ENCODE results near the gene GRID2. TPM values are rescaled to one million over a fixed set of nuclear protein-coding genes. Genes with fewer than 3 reads are reported as not detected.

GRID2 gene
- total RNA-seq, 2 donors from 2014 or later = 0.16 TPM; not detected in 1

DNA sequence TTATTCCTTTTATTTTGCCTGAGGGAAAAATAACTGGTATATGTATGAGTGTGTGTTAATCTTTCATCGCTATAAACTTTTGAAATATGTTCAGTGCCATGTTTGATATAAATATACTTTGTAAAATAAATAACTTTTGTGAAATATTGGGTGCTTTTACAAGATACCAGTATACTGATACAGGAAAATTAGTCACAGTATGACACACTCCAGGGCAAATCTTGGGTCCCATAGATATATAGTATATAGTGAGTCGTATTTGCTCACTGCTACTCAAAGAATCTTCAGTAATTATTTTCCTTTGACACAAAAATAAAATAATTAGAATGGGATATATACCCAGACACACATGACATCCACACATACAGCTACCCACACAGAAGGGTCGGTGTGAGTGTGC is 472.3 kb downstream of the GRID2 start:
- Histone ChIP-seq H3K27me3 (no peaks in the 10 kb centered on the region), H3K27ac (no peak overlapping the region), H3K4me1 (no peaks in the 10 kb centered on the region), H3K4me3 (no peak overlapping the region), H3K9me3 (no peaks in the 10 kb centered on the region), H3K36me3 (no peaks in the 10 kb centered on the region)
- TF ChIP-seq, protein P1, sequence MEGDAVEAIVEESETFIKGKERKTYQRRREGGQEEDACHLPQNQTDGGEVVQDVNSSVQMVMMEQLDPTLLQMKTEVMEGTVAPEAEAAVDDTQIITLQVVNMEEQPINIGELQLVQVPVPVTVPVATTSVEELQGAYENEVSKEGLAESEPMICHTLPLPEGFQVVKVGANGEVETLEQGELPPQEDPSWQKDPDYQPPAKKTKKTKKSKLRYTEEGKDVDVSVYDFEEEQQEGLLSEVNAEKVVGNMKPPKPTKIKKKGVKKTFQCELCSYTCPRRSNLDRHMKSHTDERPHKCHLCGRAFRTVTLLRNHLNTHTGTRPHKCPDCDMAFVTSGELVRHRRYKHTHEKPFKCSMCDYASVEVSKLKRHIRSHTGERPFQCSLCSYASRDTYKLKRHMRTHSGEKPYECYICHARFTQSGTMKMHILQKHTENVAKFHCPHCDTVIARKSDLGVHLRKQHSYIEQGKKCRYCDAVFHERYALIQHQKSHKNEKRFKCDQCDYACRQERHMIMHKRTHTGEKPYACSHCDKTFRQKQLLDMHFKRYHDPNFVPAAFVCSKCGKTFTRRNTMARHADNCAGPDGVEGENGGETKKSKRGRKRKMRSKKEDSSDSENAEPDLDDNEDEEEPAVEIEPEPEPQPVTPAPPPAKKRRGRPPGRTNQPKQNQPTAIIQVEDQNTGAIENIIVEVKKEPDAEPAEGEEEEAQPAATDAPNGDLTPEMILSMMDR (IDR thresholded peaks at IDR 0.05) = no peak
- DNase-seq (ENCODE audit: low spot score) = no peak

DNA sequence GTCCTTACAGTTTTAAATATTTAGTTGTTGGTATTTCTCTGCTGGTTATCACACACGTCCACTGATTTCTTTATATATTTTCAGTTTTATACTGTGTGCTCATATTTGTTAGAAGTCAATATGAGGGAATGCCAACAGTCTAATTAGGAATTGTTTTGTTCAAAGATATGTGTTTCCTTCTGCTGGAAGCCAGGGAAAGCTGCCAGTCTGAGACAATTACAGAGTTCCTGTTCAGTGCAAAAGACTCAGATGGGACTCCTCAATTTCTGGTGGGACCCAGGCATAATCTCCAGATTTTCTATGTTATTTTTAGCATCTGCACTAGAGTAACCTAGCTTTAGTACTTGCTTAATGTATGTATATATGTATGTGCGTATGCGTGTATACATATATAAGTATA is 486.0 kb downstream of the GRID2 start:
- Histone ChIP-seq H3K4me1 (no peaks in the 10 kb centered on the region), H3K27ac (no peak overlapping the region), H3K4me3 (no peak overlapping the region), H3K9me3 (no peaks in the 10 kb centered on the region), H3K36me3 (no peaks in the 10 kb centered on the region), H3K27me3 (no peaks in the 10 kb centered on the region)
- no peak for DNase-seq (ENCODE audit: low spot score)
- TF ChIP-seq, protein P1 (IDR thresholded peaks at IDR 0.05) = no peak

DNA sequence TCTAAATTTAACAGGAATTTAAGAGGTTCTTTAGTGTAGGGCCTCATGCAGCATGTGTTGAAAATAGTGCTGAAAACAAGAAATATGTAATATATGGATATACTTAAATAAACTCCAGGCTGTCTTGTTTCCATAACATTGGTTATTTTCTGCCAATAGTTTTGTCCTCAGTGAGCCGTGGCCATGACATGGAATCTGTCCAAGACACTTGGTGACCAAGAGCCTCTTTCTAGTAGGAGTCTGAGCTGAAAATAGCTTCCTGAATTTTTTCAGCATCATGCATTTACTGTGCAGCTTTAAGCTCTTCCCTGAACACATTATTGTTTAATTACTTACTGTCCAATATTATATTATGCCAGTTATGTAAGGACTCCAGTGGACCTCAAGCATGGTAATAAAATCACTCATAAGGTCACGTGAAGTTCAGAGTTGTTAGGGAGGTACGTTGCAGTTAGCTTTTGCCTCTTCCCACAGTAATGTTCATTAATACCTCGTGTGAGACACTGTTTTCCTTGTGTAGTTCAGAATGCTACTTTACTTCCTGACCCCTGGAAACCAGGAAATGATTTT is 488.2 kb downstream of the GRID2 start:
- DNase-seq (ENCODE audit: low spot score) = no peak
- H3K27me3 ChIP-seq = no peaks in the 10 kb centered on the region
- H3K4me1 ChIP-seq = no peaks in the 10 kb centered on the region
- no peak overlapping the region for H3K4me3 ChIP-seq
- TF ChIP-seq, protein P1 (IDR thresholded peaks at IDR 0.05) = no peak
- peaks cover 0 to 4% of the 10 kb centered on the region in 2 donors for H3K9me3 ChIP-seq
- H3K27ac ChIP-seq = no peak overlapping the region
- no peaks in the 10 kb centered on the region for H3K36me3 ChIP-seq

DNA sequence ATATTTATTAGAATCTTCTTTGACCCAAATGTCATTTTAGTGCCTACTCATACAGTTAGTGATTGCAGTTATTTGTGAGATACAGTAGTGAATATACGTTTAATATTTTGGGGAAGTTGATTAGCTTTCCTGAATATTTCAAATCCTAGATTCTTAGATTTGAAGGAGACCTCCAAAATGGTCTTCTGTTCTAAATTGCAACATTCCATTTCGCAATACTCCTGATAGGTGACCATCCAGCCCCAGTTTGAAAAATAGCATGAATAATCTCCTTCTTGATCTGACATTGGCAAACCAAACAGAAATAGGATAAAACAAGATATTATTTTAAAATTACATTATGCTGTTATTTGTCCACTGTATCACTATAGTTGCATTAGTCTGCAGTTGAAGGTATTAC is 505.6 kb downstream of the GRID2 start:
- H3K9me3 ChIP-seq = no peaks in the 10 kb centered on the region
- no peak overlapping the region for H3K27ac ChIP-seq
- no peak for DNase-seq (ENCODE audit: low spot score)
- TF ChIP-seq, protein P1 (IDR thresholded peaks at IDR 0.05) = no peak
- no peak overlapping the region for H3K4me3 ChIP-seq
- H3K27me3 ChIP-seq = no peaks in the 10 kb centered on the region
- H3K4me1 ChIP-seq = no peaks in the 10 kb centered on the region
- no peaks in the 10 kb centered on the region for H3K36me3 ChIP-seq

DNA sequence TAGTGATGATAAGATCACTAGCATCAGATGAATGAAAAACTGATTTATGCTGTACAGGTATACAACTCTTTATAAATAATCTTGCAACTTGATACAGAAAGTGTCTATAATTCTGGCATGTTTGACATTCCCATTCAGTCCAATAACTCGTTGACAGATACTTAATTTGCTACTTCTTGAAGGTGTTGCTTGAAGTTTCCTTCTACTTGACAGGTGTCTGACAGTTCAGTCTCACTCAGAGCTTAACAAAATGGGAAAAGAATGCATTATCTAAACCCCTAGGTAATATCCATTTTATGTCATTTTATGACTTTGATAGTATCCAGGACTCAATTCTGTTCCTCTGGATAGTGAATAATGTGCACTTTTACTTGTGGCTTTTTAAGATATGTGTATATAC is 508.9 kb downstream of the GRID2 start:
- Histone ChIP-seq H3K4me1 (no peaks in the 10 kb centered on the region), H3K4me3 (no peak overlapping the region), H3K9me3 (no peaks in the 10 kb centered on the region), H3K36me3 (no peaks in the 10 kb centered on the region), H3K27ac (no peak overlapping the region), H3K27me3 (no peaks in the 10 kb centered on the region)
- TF ChIP-seq, protein P1 (IDR thresholded peaks at IDR 0.05) = no peak
- DNase-seq (ENCODE audit: low spot score) = no peak

DNA sequence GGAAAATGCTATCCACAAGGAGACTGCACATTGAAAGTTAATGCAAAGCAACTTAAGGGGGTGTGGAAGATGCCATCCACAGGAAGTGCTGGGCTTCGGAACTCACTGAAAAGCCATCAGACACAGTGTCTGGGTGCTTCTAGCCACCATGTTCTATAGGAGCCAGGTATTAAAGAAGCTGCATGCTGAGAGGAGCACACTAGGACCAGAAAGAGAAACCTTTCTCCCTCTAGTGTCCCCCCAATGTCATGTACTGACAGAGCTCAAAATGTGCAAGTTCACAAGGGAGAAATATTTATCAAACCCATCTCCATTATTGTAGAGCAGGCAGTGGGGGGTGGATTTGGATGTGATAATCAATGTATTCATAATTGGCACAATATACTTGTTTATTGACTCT is 510.9 kb downstream of the GRID2 start:
- TF ChIP-seq, protein P1 (IDR thresholded peaks at IDR 0.05) = no peak
- Histone ChIP-seq H3K27me3 (no peaks in the 10 kb centered on the region), H3K27ac (no peak overlapping the region), H3K4me3 (no peak overlapping the region), H3K9me3 (no peaks in the 10 kb centered on the region), H3K36me3 (no peaks in the 10 kb centered on the region), H3K4me1 (no peaks in the 10 kb centered on the region)
- DNase-seq (ENCODE audit: low spot score) = no peak
